SK-N-SH treated with all-trans-retinoic acid at 6 μM for 48 hours (cell line): ENCODE measurements around the gene N4BP3.

Experiments
- CSRNP3 ChIP-seq: fragments of 250-450 bp; sonication (Bioruptor Pico); IDR thresholded peaks from 2 replicates; pipeline ENCODE4 v1.5.1; 2021; ENCODE audit warnings: mild to moderate bottlenecking, moderate library complexity
- PATZ1 ChIP-seq: fragments of 250-450 bp; sonication (Bioruptor Pico); IDR thresholded peaks from 2 replicates; pipeline ENCODE4 v1.8.0; 2020; ENCODE audit warnings: mild to moderate bottlenecking, moderate library complexity, borderline replicate concordance
- POU6F1 ChIP-seq: fragments of 250-450 bp; sonication (Bioruptor Pico); IDR thresholded peaks from 2 replicates; pipeline ENCODE4 v1.8.0; 2021; ENCODE audit warnings: low read depth, mild to moderate bottlenecking, moderate library complexity, borderline replicate concordance
- ZC3H10 ChIP-seq: fragments of 250-450 bp; sonication (Bioruptor Pico); IDR thresholded peaks from 2 replicates; pipeline ENCODE4 v1.5.1; 2021; ENCODE audit warnings: mild to moderate bottlenecking, moderate library complexity
- ZFP3 ChIP-seq: fragments of 250-450 bp; sonication (Bioruptor Pico); IDR thresholded peaks from 2 replicates; pipeline ENCODE4 v1.5.0; 2020; ENCODE audit warnings: mild to moderate bottlenecking, moderate library complexity
- ZNF8 ChIP-seq: fragments of 450-650 bp; formaldehyde crosslinking; IDR thresholded peaks from 2 replicates; pipeline ENCODE4 v1.5.0; 2020; ENCODE audit warnings: mild to moderate bottlenecking, moderate library complexity

GRCh38 chr5:178142642-178143041 is 29.3 kb downstream of the N4BP3 start:
- no peak for TF ChIP-seq ZC3H10
- TF ChIP-seq ZNF8 (CRISPR knock-in tag), result no peak
- no peak for TF ChIP-seq ZFP3 (CRISPR knock-in tag)
- no peak for TF ChIP-seq POU6F1
- no peak for TF ChIP-seq CSRNP3 (CRISPR knock-in tag)
- no peak for TF ChIP-seq PATZ1 (CRISPR knock-in tag)
